GM18526 (cell line): ENCODE data around the gene MCTP1.

Experiments used
- POLR2A ChIP-seq: IDR thresholded peaks from 3 replicates; pipeline ENCODE4 v1.6.1; 2011; ENCODE audit not compliant: insufficient read length; ENCODE audit errors: extremely low read depth

Gene MCTP1

GRCh38 chr5:95284572-95285408 lies at the start of gene MCTP1:
Gene MCTP1 (minus strand): TSS chr5:95285094.
- no peak for TF ChIP-seq POLR2A

GRCh38 chr5:95332158-95332557 lies 47.3 kb upstream of the MCTP1 start:
- TF ChIP-seq POLR2A = no peak

- no peak for TF ChIP-seq POLR2A
Observed at GRCh38 chr5:95331358-95331757, 46.5 kb upstream of the MCTP1 start.

GRCh38 chr5:95327211-95327610 lies 42.3 kb upstream of the MCTP1 start:
- no peak for TF ChIP-seq POLR2A

- TF ChIP-seq POLR2A = no peak
Observed at GRCh38 chr5:95317687-95318086, 32.8 kb upstream of the MCTP1 start.

- TF ChIP-seq POLR2A = no peak
Observed at GRCh38 chr5:95317085-95317484, 32.2 kb upstream of the MCTP1 start.

- no peak for TF ChIP-seq POLR2A
Observed at GRCh38 chr5:95304711-95305110, 19.8 kb upstream of the MCTP1 start.

GRCh38 chr5:95298651-95299050 lies 13.8 kb upstream of the MCTP1 start:
- no peak for TF ChIP-seq POLR2A

- no peak for TF ChIP-seq POLR2A
Observed at GRCh38 chr5:95296291-95296690, 11.4 kb upstream of the MCTP1 start.

GRCh38 chr5:95285409-95285755 lies 488 bp upstream of the MCTP1 start:
- no peak for TF ChIP-seq POLR2A

GRCh38 chr5:95283761-95284571 lies 928 bp downstream of the MCTP1 start:
- TF ChIP-seq POLR2A = no peak

GRCh38 chr5:95283022-95283615 lies 1.8 kb downstream of the MCTP1 start:
- TF ChIP-seq POLR2A = no peak

GRCh38 chr5:95281226-95281625 lies 3.7 kb downstream of the MCTP1 start:
- TF ChIP-seq POLR2A = no peak

GRCh38 chr5:95280401-95281095 lies 4.3 kb downstream of the MCTP1 start:
- TF ChIP-seq POLR2A = no peak

- no peak for TF ChIP-seq POLR2A
Observed at GRCh38 chr5:95274011-95274410, 10.9 kb downstream of the MCTP1 start.
